Activated T-cell treated with anti-CD3 and anti-CD28 coated beads, Interleukin-2, amount 50 U/mL, for 4 hours (primary cell): Measurements from ENCODE around the gene LIMCH1. TPM values are rescaled to one million over a fixed set of nuclear protein-coding genes. Genes with fewer than 3 reads are reported as not detected.
"Not testable (repeated sequence)": the region's sequence is repeated elsewhere in the genome, so short reads cannot be mapped to it uniquely, and the experiment has no call there.

ENCODE experiments used
- ATAC-seq, 2 donors: fragments of 200-7000 bp; cut with Tn5 transposase; one replicate each; pipeline ENCODE4 v1.10.0; 2021
- DNase-seq: peaks from one replicate; pipeline ENCODE4 v3.0.0-alpha.2; 2020
- H3K27me3 Mint-ChIP-seq: one replicate; pipeline ENCODE4 v1.8.0; 2021; ENCODE audit warnings: low read depth, mixed read lengths
- H3K36me3 Mint-ChIP-seq: one replicate; pipeline ENCODE4 v1.8.0; 2022; ENCODE audit warnings: mixed read lengths; ENCODE audit not compliant: insufficient read depth
- H3K4me1 Mint-ChIP-seq: one replicate; pipeline ENCODE4 v1.8.0; 2021; ENCODE audit warnings: low read depth, mixed read lengths
- H3K4me3 Mint-ChIP-seq: one replicate; pipeline ENCODE4 v1.8.0; 2021; ENCODE audit warnings: mild to moderate bottlenecking, moderate library complexity, mixed read lengths
- H3K9me3 Mint-ChIP-seq: one replicate; pipeline ENCODE4 v1.8.0; 2021; ENCODE audit warnings: mixed read lengths
- total RNA-seq, 3 donors: library from RNA; stranded (reverse); gene quantifications; one replicate each; pipeline ENCODE4 v1.2.1, GENCODE V29; 2021

Gene LIMCH1
- total RNA-seq, 3 donors from 2014 or later: 0.11 to 0.34 (median 0.15) TPM

DNA sequence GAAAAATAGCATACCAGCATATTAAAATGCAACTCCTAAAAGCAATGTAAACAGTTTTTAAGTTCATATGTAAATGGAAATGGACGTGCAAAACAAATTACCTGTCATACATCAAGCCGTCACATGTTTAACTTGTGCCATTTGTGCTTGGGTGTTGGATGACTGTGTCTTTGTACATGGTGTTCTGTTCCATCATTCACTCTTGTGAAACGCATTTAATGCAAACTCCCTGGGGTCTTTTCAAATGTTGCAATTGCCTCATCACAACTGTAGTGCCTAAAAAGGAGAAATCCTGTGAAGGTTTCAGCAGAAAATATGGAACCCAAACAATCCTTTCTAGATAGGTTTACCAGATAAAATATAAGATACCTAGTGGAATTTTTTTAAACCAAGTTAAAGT lies 158.2 kb downstream of the LIMCH1 start:
- Mint-ChIP-seq H3K27me3 (peaks cover 10% of the 10 kb centered on the region), H3K9me3 (no peaks in the 10 kb centered on the region), H3K4me1 (no peaks in the 10 kb centered on the region), H3K4me3 (no peak overlapping the region), H3K36me3 (no peaks in the 10 kb centered on the region)
- ATAC-seq (no peak), DNase-seq (no peak)

GRCh38 chr4:41696763-41697162 lies 158.8 kb downstream of the LIMCH1 start:
- ATAC-seq: no peak
- DNase-seq: no peak
- Mint-ChIP-seq H3K4me1 (no peaks in the 10 kb centered on the region), H3K4me3 (no peak overlapping the region), H3K27me3 (peaks cover 14% of the 10 kb centered on the region), H3K36me3 (no peaks in the 10 kb centered on the region), H3K9me3 (no peaks in the 10 kb centered on the region)

DNA sequence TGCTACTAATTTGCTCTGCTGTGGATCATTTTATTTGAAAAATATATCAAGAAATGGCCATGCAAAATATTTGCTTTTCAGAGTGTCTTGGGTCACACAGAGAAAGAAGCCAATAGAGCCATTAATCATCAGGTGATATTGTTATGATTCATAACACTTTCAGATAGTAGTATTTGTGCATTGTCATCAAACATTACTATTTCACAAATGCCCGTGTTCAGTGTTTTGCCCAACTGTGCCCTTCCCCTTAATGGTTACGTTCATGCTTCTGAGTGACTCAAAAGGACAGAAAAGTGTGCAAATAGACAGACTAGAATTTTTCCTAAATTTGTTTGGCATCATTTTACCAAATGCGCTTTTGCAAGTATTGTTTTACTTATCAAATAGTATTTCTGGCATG lies 164.0 kb downstream of the LIMCH1 start:
- no peak for ATAC-seq
- H3K27me3 Mint-ChIP-seq: peaks cover 16% of the 10 kb centered on the region

DNA sequence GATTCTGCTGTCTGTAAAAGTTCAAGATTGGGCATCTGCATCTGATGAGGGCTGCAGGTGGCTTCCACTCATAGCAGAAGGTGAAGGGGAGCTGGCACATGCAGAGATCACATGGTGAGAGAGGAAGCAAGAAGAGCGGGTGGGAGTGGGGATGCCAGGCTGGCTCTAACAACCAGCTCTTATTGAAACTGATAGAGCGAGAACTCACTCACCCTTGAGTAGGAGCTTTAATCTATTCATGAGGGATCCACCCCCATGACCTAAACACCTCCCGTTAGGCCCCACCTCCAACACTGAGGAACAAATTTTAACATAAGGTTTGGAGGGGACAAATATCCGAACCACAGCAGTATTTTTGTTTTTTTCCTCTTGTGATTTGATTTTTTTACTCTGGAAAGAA lies 164.8 kb downstream of the LIMCH1 start:
- Mint-ChIP-seq H3K9me3 (peaks cover 4% of the 10 kb centered on the region), H3K4me1 (no peaks in the 10 kb centered on the region), H3K27me3 (peaks cover 14% of the 10 kb centered on the region), H3K36me3 (no peaks in the 10 kb centered on the region), H3K4me3 (no peak overlapping the region)
- DNase-seq: no peak
- ATAC-seq: no peak

More for the DNA sequence above, 164.0 kb downstream of the LIMCH1 start:
- H3K36me3 Mint-ChIP-seq: no peaks in the 10 kb centered on the region
- peaks cover 4% of the 10 kb centered on the region for H3K9me3 Mint-ChIP-seq
- no peaks in the 10 kb centered on the region for H3K4me1 Mint-ChIP-seq
- no peak overlapping the region for H3K4me3 Mint-ChIP-seq
- DNase-seq: no peak

GRCh38 chr4:41703785-41704184 lies 165.8 kb downstream of the LIMCH1 start:
- Mint-ChIP-seq H3K4me3 (no peak overlapping the region), H3K27me3 (peaks cover 8% of the 10 kb centered on the region), H3K4me1 (no peaks in the 10 kb centered on the region), H3K9me3 (peaks cover 4% of the 10 kb centered on the region), H3K36me3 (no peaks in the 10 kb centered on the region)
- no peak for ATAC-seq
- no peak for DNase-seq

DNA sequence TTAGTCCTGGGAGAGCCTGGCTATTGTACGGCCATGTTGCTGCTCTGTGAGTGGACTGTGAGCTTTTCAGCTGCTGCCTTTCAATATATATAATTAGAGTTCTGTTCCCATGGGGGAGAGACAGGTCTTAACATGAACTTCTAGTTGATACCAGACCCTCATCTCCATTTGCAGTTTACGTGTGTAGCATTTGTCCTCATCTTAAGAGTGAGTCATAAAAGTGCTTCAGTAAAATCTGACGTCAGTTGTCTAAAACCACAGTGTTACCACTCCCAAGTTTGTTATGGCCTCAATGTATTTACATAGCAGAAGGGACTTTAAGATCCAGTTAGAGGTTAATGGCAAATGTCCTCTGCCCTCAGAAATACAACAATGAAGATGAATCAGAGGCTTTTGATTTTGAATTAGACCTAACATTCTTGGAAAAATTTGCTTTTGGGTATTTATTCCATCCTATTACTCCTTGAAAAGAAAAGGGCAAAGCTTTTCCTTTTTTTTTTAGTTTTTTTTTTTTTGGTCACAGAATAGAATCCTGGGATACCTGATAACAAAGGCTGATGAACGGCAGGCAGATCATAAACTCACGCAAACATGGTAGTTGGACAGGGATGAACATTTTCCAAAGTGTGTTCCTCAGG lies 172.0 kb downstream of the LIMCH1 start:
- ATAC-seq (no peak), DNase-seq (no peak)
- Mint-ChIP-seq H3K36me3 (no peaks in the 10 kb centered on the region), H3K27me3 (peaks cover 2% of the 10 kb centered on the region), H3K9me3 (peaks cover 9% of the 10 kb centered on the region), H3K4me1 (no peaks in the 10 kb centered on the region), H3K4me3 (no peak overlapping the region)

- H3K36me3 Mint-ChIP-seq, DNase-seq, H3K4me1 Mint-ChIP-seq, H3K9me3 Mint-ChIP-seq, H3K4me3 Mint-ChIP-seq, ATAC-seq, H3K27me3 Mint-ChIP-seq: not testable (repeated sequence)
Observed at GRCh38 chr4:41711654-41712053, 173.7 kb downstream of the LIMCH1 start.

- Mint-ChIP-seq H3K4me1 (no peaks in the 10 kb centered on the region), H3K4me3 (no peak overlapping the region), H3K27me3 (peaks cover 2% of the 10 kb centered on the region), H3K9me3 (peaks cover 5% of the 10 kb centered on the region), H3K36me3 (no peaks in the 10 kb centered on the region)
- DNase-seq: no peak
- no peak for ATAC-seq
Observed at GRCh38 chr4:41712425-41712824, 174.5 kb downstream of the LIMCH1 start.

DNA sequence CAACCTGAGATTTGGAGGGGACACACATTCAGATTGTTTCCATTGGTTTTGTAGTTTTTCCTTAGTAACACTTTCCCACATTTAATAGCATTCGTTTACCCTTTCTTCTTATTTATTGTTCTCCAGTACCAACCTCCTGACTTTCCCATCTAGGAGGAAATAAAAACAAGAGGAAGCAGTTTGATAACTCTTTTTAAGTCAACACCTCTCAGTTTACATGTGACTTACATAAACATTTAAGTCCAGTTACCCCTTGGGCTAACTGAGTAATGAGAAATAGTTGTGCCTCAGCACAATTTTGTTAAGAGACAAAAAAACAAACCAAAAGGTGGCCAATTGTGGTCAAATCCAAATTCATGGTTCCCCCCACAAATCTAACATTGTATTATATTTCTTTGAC lies 175.8 kb downstream of the LIMCH1 start:
- no peak for DNase-seq
- Mint-ChIP-seq H3K36me3 (no peaks in the 10 kb centered on the region), H3K27me3 (peaks cover 2% of the 10 kb centered on the region), H3K4me3 (no peak overlapping the region), H3K4me1 (no peaks in the 10 kb centered on the region), H3K9me3 (peaks cover 5% of the 10 kb centered on the region)
- no peak for ATAC-seq

DNA sequence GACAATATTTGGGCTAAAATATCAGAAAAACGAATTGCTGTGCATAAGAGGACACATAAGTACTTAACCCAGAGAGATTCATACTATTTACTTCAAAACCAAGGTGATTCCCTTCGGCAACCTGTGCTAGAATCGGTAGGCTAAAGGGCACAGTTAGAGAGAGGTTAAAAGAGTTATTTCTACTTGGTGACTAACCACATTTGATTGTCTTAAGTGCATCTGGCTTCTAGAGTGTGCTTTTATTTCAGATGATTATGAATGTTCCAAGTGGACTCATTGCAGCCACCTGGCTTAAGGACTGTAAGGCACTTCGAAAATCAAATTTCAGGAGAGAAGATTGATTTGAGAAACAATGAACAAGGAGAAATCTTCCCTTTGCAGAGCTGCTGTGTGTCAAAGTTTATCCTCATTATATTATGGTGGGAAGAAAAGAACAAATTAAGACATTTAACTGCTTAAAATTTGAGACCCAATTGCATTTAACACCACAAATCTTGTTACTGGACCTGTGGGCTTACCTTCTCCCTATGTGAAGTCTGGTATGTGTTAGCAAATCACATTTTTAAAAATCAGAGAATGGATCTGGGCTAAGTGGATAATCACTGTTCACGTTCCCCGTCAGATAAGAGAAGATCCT lies 176.5 kb downstream of the LIMCH1 start:
- Mint-ChIP-seq H3K27me3 (peaks cover 2% of the 10 kb centered on the region), H3K4me1 (no peaks in the 10 kb centered on the region), H3K9me3 (peaks cover 5% of the 10 kb centered on the region), H3K4me3 (no peak overlapping the region), H3K36me3 (no peaks in the 10 kb centered on the region)
- ATAC-seq (no peak), DNase-seq (no peak)

GRCh38 chr4:41715155-41715554 lies 177.2 kb downstream of the LIMCH1 start:
- Mint-ChIP-seq H3K4me1 (no peaks in the 10 kb centered on the region), H3K4me3 (no peak overlapping the region), H3K36me3 (no peaks in the 10 kb centered on the region), H3K9me3 (peaks cover 5% of the 10 kb centered on the region), H3K27me3 (peaks cover 6% of the 10 kb centered on the region)
- DNase-seq: no peak
- no peak for ATAC-seq

DNA sequence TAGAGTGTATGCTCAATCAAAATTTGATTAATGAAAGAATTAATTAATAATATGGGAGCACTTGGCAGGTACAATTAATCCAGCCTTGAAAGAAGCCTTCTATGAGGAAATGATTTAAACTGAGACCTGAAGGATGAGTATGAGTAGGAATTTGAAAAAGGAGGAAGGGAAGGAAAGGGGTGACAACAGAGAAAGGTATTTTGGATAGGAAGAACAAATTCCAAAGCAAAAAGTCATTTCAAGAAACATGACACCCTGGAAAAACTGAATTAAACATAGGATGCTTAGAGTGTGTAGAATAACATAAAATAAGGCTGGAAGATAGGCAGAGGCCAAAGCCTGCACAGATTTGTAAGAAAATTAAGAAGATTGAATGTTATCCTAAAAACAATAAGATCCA lies 180.9 kb downstream of the LIMCH1 start:
- no peaks in the 10 kb centered on the region for H3K36me3 Mint-ChIP-seq
- DNase-seq: no peak
- ATAC-seq: no peak
- H3K4me1 Mint-ChIP-seq: no peaks in the 10 kb centered on the region
- H3K9me3 Mint-ChIP-seq: no peaks in the 10 kb centered on the region
- H3K4me3 Mint-ChIP-seq: no peak overlapping the region
- peaks cover 4% of the 10 kb centered on the region for H3K27me3 Mint-ChIP-seq

- Mint-ChIP-seq H3K27me3 (peaks cover 4% of the 10 kb centered on the region), H3K9me3 (no peaks in the 10 kb centered on the region), H3K4me3 (no peak overlapping the region), H3K4me1 (no peaks in the 10 kb centered on the region), H3K36me3 (no peaks in the 10 kb centered on the region)
- no peak for DNase-seq
- ATAC-seq: no peak
Observed at GRCh38 chr4:41719417-41719816, 181.5 kb downstream of the LIMCH1 start.

DNA sequence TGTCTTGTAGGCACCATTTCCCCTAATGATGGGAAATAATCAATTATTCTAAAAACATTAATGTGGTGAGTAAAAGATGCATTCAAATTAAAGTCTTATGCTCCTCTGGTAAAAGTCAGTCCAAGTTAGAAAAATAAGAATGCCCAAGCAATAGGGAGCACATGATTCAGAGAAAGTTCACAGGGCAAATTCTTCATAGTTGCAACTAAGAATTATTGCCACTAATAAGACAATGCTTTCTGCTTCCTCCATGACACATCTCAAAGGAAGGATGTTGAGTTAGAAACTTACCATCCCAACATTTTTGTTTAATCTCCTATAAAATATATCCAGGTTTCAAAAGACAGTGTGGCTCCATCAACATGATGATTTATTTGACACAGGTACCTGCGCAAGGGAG lies 184.2 kb downstream of the LIMCH1 start:
- no peak overlapping the region for H3K4me3 Mint-ChIP-seq
- H3K36me3 Mint-ChIP-seq: no peaks in the 10 kb centered on the region
- DNase-seq: no peak
- H3K27me3 Mint-ChIP-seq: peaks cover 4% of the 10 kb centered on the region
- ATAC-seq: no peak
- no peaks in the 10 kb centered on the region for H3K4me1 Mint-ChIP-seq
- H3K9me3 Mint-ChIP-seq: peaks cover 6% of the 10 kb centered on the region

- no peak overlapping the region for H3K4me3 Mint-ChIP-seq
- H3K4me1 Mint-ChIP-seq: no peaks in the 10 kb centered on the region
- ATAC-seq (no peak), DNase-seq (no peak)
- peaks cover 6% of the 10 kb centered on the region for H3K9me3 Mint-ChIP-seq
- peaks cover 4% of the 10 kb centered on the region for H3K27me3 Mint-ChIP-seq
- no peaks in the 10 kb centered on the region for H3K36me3 Mint-ChIP-seq
Observed at GRCh38 chr4:41723286-41723685, 185.3 kb downstream of the LIMCH1 start.
